Gastrocnemius medialis (tissue), 4 donors: ENCODE measurements around the gene AAR2. TPM values are rescaled to one million over a fixed set of nuclear protein-coding genes. Genes with fewer than 3 reads are reported as not detected.

ENCODE experiments used
- ATAC-seq, 2 donors: fragments of 150-250 bp; one replicate each; pipeline ENCODE4 v1.9.1; 2016
- DNase-seq, 2 donors: peaks; one replicate each; pipeline ENCODE4 v3.0.0-alpha.2; 2019
- H3K27ac ChIP-seq, 4 donors: fragments of 200-600 bp; sonication (generic); 1 replicate in 1 of 4; 2 replicates in 3 of 4; pipeline ENCODE4 v1.5.1; 2016 to 2018; ENCODE audit warnings: mild to moderate bottlenecking in 2 of 4, moderate library complexity in 1 of 4
- H3K27me3 ChIP-seq, 3 donors: fragments of 200-600 bp; sonication (generic) in 2 of 3; 1 replicate in 1 of 3; 2 replicates in 2 of 3; pipeline versions ENCODE4 v1.5.1 to v1.6.0; 2016 to 2019; ENCODE audit warnings: mild to moderate bottlenecking in 1 of 3, moderate library complexity in 1 of 3
- H3K36me3 ChIP-seq, 2 donors: fragments of 200-600 bp; sonication (generic) in 1 of 2; one replicate each; pipeline ENCODE4 v1.5.1; 2017 to 2018
- H3K4me1 ChIP-seq, 2 donors: fragments of 200-600 bp; sonication (generic) in 1 of 2; one replicate each; pipeline ENCODE4 v1.5.1; 2016 to 2017; ENCODE audit warnings: mild to moderate bottlenecking in 2 of 2
- H3K4me3 ChIP-seq, 4 donors: fragments of 200-600 bp; sonication (generic) in 3 of 4; 1 replicate in 1 of 4; 2 replicates in 3 of 4; pipeline ENCODE4 v1.5.1; 2016 to 2019; ENCODE audit warnings: mild to moderate bottlenecking in 2 of 4
- H3K9me3 ChIP-seq, 3 donors: fragments of 200-600 bp; sonication (generic) in 2 of 3; 1 replicate in 1 of 3; 2 replicates in 2 of 3; pipeline ENCODE4 v1.5.1; 2016 to 2019
- POLR2A ChIP-seq, 2 donors: fragments of 450-650 bp; IDR thresholded peaks; one replicate each; pipeline ENCODE4 v1.6.1; 2017; ENCODE audit warnings: antibody characterized with exemption in 2 of 2, mild to moderate bottlenecking in 2 of 2, moderate library complexity in 2 of 2
- in situ Hi-C, 4 donors: fragments of 200-750 bp; cut with MboI; loops; one replicate each; pipeline versions ENCODE4 v1.15.0 to v1.8.0; 2017; ENCODE audit warnings: low sequenced_read_pairs in 4 of 4
- intact Hi-C: fragments of 100-400 bp; cut with DNase I; formaldehyde crosslinking; loops from one replicate; pipeline ENCODE4 v1.15.1; 2023; ENCODE audit warnings: low total_unique reads
- total RNA-seq, 4 donors: library from RNA; depleted of rRNA; stranded (reverse); fragments of >200 nt; gene quantifications; one replicate each; pipeline versions ENCODE4 v1.1.0 to v1.2.3, GENCODE V29; 2016
- TF ChIP-seq, protein P1 (sequence below), 5 experiments: fragments of 450-650 bp in 3 of 5; fragments of 200-600 bp in 2 of 5; sonication (generic) in 2 of 5; IDR thresholded peaks in 4 of 5; conservative IDR thresholded peaks in 1 of 5; 1 replicate in 4 of 5; 2 replicates in 1 of 5; pipeline ENCODE4 v1.5.1; 2016 to 2019; ENCODE audit warnings: antibody characterized with exemption in 5 of 5, mild to moderate bottlenecking in 3 of 5, moderate library complexity in 3 of 5

Gene AAR2
- total RNA-seq, 4 donors from 2014 or later: 18.7 to 24.4 (median 21.2) TPM

DNA sequence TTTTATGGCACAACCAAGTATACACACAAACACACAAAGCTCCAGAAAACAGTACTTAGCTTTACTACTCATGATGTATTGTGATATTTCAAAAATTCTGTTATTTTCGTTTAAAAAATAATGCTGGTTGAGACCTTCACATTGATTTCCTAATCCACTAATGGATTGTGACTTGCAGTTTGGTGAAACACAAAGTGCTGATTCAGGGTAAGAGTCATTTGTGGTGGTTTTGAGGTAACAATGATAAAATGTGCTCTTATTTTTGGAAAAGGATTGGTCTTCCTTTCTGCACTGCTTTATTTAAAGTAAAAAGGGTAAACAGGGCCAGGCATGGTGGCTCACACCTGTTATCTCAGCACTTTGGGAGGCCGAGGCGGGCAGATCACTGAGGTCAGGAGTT lies 1.9 kb downstream of the AAR2 start:
- in situ Hi-C loops: no loop called here

DNA sequence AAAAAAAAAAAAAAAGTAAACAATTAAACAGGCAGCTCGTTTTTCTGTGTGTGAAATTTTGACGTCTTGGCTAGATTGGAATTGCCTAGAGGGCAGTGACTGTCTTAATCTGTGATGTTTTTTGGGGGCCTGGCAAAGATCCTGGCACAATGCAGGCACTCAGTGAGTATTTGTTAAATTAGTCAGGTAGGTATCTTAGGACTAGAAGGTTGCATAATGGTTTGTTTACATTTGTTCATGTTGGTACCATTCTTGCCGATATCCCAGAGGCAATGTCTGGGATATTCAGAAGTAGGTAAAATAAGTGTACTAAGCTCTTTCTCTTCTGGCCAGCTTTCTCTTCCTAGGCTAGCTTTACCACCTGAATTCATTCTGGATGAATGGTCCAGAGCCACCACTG lies 2.5 kb downstream of the AAR2 start:
- H3K4me3 ChIP-seq: no peak overlapping the region
- DNase-seq: no peak
- no peak for ATAC-seq
- TF ChIP-seq, protein P1, sequence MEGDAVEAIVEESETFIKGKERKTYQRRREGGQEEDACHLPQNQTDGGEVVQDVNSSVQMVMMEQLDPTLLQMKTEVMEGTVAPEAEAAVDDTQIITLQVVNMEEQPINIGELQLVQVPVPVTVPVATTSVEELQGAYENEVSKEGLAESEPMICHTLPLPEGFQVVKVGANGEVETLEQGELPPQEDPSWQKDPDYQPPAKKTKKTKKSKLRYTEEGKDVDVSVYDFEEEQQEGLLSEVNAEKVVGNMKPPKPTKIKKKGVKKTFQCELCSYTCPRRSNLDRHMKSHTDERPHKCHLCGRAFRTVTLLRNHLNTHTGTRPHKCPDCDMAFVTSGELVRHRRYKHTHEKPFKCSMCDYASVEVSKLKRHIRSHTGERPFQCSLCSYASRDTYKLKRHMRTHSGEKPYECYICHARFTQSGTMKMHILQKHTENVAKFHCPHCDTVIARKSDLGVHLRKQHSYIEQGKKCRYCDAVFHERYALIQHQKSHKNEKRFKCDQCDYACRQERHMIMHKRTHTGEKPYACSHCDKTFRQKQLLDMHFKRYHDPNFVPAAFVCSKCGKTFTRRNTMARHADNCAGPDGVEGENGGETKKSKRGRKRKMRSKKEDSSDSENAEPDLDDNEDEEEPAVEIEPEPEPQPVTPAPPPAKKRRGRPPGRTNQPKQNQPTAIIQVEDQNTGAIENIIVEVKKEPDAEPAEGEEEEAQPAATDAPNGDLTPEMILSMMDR (IDR thresholded peaks at IDR 0.05 in 4 of 5, conservative IDR thresholded peaks at IDR 0.05 in 1 of 5): no peak
- no peak for TF ChIP-seq POLR2A (IDR thresholded peaks at IDR 0.05)
- H3K27ac ChIP-seq: no peak overlapping the region
- in situ Hi-C loops (no loop called here), intact Hi-C loops (no loop called here)
- peaks cover 17 to 22% of the 10 kb centered on the region in 2 donors for H3K4me1 ChIP-seq
- no peaks in the 10 kb centered on the region for H3K9me3 ChIP-seq
- H3K27me3 ChIP-seq: no peaks in the 10 kb centered on the region
- peaks cover 0 to 31% of the 10 kb centered on the region in 2 donors for H3K36me3 ChIP-seq

More for the DNA sequence above, 1.9 kb downstream of the AAR2 start:
- Histone ChIP-seq H3K9me3 (no peaks in the 10 kb centered on the region), H3K4me1 (peaks cover 17 to 22% of the 10 kb centered on the region in 2 donors), H3K27ac (no peak overlapping the region), H3K4me3 (no peak overlapping the region), H3K27me3 (no peaks in the 10 kb centered on the region), H3K36me3 (peaks cover 0 to 25% of the 10 kb centered on the region in 2 donors)
- ATAC-seq (no peak), DNase-seq (no peak)
- intact Hi-C loops: no loop called here
- TF ChIP-seq, protein P1 (IDR thresholded peaks at IDR 0.05 in 4 of 5, conservative IDR thresholded peaks at IDR 0.05 in 1 of 5): no peak
- no peak for TF ChIP-seq POLR2A (IDR thresholded peaks at IDR 0.05)

DNA sequence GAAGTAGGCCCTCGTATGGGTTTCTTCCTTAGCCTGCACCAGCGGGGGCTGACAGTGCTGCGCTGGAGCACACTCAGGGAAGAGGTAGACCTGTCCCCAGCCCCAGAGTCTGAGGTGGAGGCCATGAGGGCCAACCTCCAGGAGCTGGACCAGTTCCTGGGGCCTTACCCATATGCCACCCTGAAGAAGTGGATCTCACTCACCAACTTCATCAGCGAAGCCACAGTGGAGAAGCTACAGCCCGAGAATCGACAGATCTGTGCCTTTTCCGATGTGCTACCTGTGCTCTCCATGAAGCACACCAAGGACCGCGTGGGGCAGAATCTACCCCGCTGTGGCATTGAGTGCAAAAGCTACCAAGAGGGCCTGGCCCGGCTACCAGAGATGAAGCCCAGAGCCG lies 3.8 kb downstream of the AAR2 start:
- no peak for DNase-seq
- Histone ChIP-seq H3K4me1 (peaks cover 17 to 22% of the 10 kb centered on the region in 2 donors), H3K4me3 (no peak overlapping the region), H3K36me3 (peaks cover 0 to 42% of the 10 kb centered on the region in 2 donors), H3K27me3 (no peaks in the 10 kb centered on the region), H3K27ac (no peak overlapping the region), H3K9me3 (no peaks in the 10 kb centered on the region)
- intact Hi-C loops (no loop called here), in situ Hi-C loops (no loop called here)
- no peak for ATAC-seq
- TF ChIP-seq POLR2A (IDR thresholded peaks at IDR 0.05): no peak
- TF ChIP-seq, protein P1 (IDR thresholded peaks at IDR 0.05 in 4 of 5, conservative IDR thresholded peaks at IDR 0.05 in 1 of 5): no peak

DNA sequence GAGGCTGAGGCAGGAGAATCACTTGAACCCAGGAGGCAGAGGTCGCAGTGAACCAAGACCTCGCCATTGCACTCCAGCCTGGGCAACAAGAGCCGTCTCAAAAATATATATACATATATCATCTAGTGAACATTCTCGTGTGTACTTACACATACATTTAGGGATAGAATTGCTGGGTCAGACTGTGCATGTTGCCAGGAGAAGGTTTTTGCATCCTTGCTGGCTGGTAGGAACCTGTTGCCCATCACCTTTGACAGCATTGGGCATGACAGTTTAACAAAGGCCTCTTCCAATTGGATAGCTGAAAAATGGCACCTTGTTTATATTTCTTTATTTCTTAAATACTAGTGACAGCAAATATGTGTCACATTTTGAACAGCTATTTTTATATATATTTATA lies 5.4 kb downstream of the AAR2 start:
- Histone ChIP-seq H3K4me1 (peaks cover 17 to 22% of the 10 kb centered on the region in 2 donors), H3K9me3 (no peaks in the 10 kb centered on the region), H3K27ac (no peak overlapping the region), H3K27me3 (no peaks in the 10 kb centered on the region), H3K4me3 (no peak overlapping the region), H3K36me3 (peaks cover 0 to 58% of the 10 kb centered on the region in 2 donors)
- in situ Hi-C loops: no loop called here
- intact Hi-C loops: no loop called here
- TF ChIP-seq, protein P1 (IDR thresholded peaks at IDR 0.05 in 4 of 5, conservative IDR thresholded peaks at IDR 0.05 in 1 of 5): no peak
- no peak for TF ChIP-seq POLR2A (IDR thresholded peaks at IDR 0.05)
- ATAC-seq: no peak
- DNase-seq: no peak

DNA sequence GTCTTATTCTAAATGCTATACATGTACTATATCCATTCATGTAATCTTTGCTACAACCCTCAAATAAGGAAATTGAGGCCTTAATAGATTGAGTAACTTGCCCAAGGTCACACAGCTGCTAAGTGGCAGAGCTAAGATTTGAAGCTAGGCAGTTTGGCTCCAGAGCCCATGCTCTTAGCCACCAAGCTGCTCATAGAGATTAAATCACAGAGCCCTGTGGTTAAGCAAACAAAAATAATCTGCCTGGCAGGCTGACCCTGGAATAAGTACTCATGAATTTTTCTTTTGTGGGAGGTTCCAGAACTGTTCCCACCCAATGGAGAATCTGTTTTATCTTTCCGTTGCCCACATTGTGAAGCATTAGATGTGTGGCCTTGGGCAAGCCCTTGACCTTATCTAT lies 7.4 kb downstream of the AAR2 start:
- in situ Hi-C loops: no loop called here
- ATAC-seq (no peak), DNase-seq (no peak)

More for the DNA sequence above, 7.4 kb downstream of the AAR2 start:
- Histone ChIP-seq H3K27me3 (no peaks in the 10 kb centered on the region), H3K4me3 (no peak overlapping the region), H3K4me1 (peaks cover 5% of the 10 kb centered on the region in 2 donors), H3K27ac (no peak overlapping the region), H3K36me3 (peaks cover 0 to 76% of the 10 kb centered on the region in 2 donors), H3K9me3 (no peaks in the 10 kb centered on the region)
- intact Hi-C loops: no loop called here
- TF ChIP-seq, protein P1 (IDR thresholded peaks at IDR 0.05 in 4 of 5, conservative IDR thresholded peaks at IDR 0.05 in 1 of 5): no peak
- TF ChIP-seq POLR2A (IDR thresholded peaks at IDR 0.05): no peak
